Endothelial cell of umbilical vein (primary cell): ENCODE results near the gene MYH14. TPM values are rescaled to one million over a fixed set of nuclear protein-coding genes. Genes with fewer than 3 reads are reported as not detected.

Experiments
- BruUV-seq: library from RNA; stranded (reverse); fragments of 400-500 nt; replicated peaks from 2 replicates; lab custom pipeline; 2021; lab: Mats Ljungman, UMichigan
- CTCF ChIA-PET: fragments of 300-600, 350-600 bp; sonication (Branson Sonifier 250); formaldehyde crosslinking; loops from one replicate; lab custom pipeline; 2021; ENCODE audit warnings: antibody characterized with exemption, inconsistent platforms; lab: Charles Lee
- POLR2A ChIA-PET: fragments of 300-600, 350-600 bp; sonication (Branson Sonifier 250); formaldehyde crosslinking; loops from one replicate; lab custom pipeline; 2021; ENCODE audit warnings: antibody characterized with exemption, inconsistent platforms; lab: Charles Lee
- DNase-seq: peaks from one replicate; pipeline ENCODE4 v3.0.0-alpha.2; 2011; ENCODE audit warnings: low read depth, low spot score
- FAIRE-seq: peaks from 2 replicates; lab custom pipeline; 2011; peaks lifted over from hg19 to GRCh38; lab: Jason Lieb, UNC
- H2AFZ ChIP-seq: 2 replicates; pipeline ENCODE4 v1.6.0; 2012; ENCODE audit warnings: low read depth, low read length, control low read depth, inconsistent platforms
- H3K27ac ChIP-seq: 2 replicates; pipeline ENCODE4 v1.5.1; 2011; ENCODE audit warnings: low read depth, mild to moderate bottlenecking, control low read depth, low read length, moderate library complexity; ENCODE audit not compliant: insufficient read depth
- H3K27me3 ChIP-seq, 2 experiments: 2 replicates each; pipeline versions ENCODE4 v1.6.0 to v1.6.1; 2011; ENCODE audit warnings: low read length in 2 of 2, mixed read lengths in 1 of 2; ENCODE audit not compliant: control insufficient read depth in 2 of 2, insufficient read depth in 2 of 2
- H3K36me3 ChIP-seq, 2 experiments: 2 replicates in 1 of 2; 3 replicates in 1 of 2; pipeline ENCODE4 v1.5.1; 2011; ENCODE audit warnings: low read length in 2 of 2, mild to moderate bottlenecking in 1 of 2, moderate library complexity in 1 of 2; ENCODE audit not compliant: control insufficient read depth in 2 of 2, insufficient read depth in 2 of 2; ENCODE audit errors: extremely low read depth in 1 of 2
- H3K4me1 ChIP-seq: 3 replicates; pipeline ENCODE4 v1.5.1; 2011; ENCODE audit warnings: mild to moderate bottlenecking, low read length; ENCODE audit not compliant: control insufficient read depth, insufficient read depth; ENCODE audit errors: extremely low read depth
- H3K4me2 ChIP-seq: 2 replicates; pipeline ENCODE4 v1.6.1; 2011; ENCODE audit warnings: low read length, control low read depth, mixed read lengths; ENCODE audit not compliant: insufficient read depth
- H3K4me3 ChIP-seq, 3 experiments: fragments of 200-600 bp in 1 of 3; sonication (generic), shearing (Covaris generic) in 1 of 3; replicated peaks in 1 of 3; 2 replicates each; pipeline ENCODE4 v1.5.1; 2011 to 2016; ENCODE audit warnings: control low read depth in 3 of 3, low read length in 3 of 3, mild to moderate bottlenecking in 2 of 3, inconsistent platforms in 1 of 3, low read depth in 1 of 3, moderate library complexity in 1 of 3; ENCODE audit not compliant: insufficient read depth in 1 of 3
- H3K79me2 ChIP-seq: 2 replicates; pipeline ENCODE4 v1.6.0; 2012; ENCODE audit warnings: low read length, inconsistent platforms; ENCODE audit not compliant: control insufficient read depth, insufficient read depth
- H3K9ac ChIP-seq: replicated peaks from 2 replicates; pipeline ENCODE3; 2011; ENCODE audit warnings: low read length, control low read depth; ENCODE audit not compliant: insufficient read depth; ENCODE audit errors: extremely low read depth
- H3K9me1 ChIP-seq: replicated peaks from 3 replicates; pipeline ENCODE4 v1.6.0; 2011; ENCODE audit warnings: mild to moderate bottlenecking, low read length; ENCODE audit not compliant: control insufficient read depth, insufficient read depth; ENCODE audit errors: extremely low read depth
- H3K9me3 ChIP-seq: replicated peaks from 2 replicates; pipeline ENCODE4 v1.5.1; 2012; ENCODE audit warnings: low read length, inconsistent platforms; ENCODE audit not compliant: control insufficient read depth, insufficient read depth
- H4K20me1 ChIP-seq: replicated peaks from 2 replicates; pipeline ENCODE3; 2011; ENCODE audit warnings: mild to moderate bottlenecking, low read length; ENCODE audit not compliant: control insufficient read depth, insufficient read depth; ENCODE audit errors: extremely low read depth
- CTCF ChIP-seq, 2 donors: IDR thresholded peaks; 1 replicate in 1 of 2; 2 replicates in 1 of 2; pipeline ENCODE4 v1.5.1; 2011; ENCODE audit warnings: low read length in 2 of 2, mild to moderate bottlenecking in 2 of 2, moderate library complexity in 2 of 2, control low read depth in 1 of 2, inconsistent platforms in 1 of 2, low read depth in 1 of 2; ENCODE audit not compliant: insufficient read depth in 1 of 2; ENCODE audit errors: extremely low read depth in 1 of 2
- EZH2 ChIP-seq: IDR thresholded peaks from 2 replicates; pipeline ENCODE4 v1.6.1; 2012; ENCODE audit warnings: borderline replicate concordance, low read depth, mild to moderate bottlenecking, moderate library complexity, low read length, inconsistent platforms; ENCODE audit not compliant: severe bottlenecking
- FOS ChIP-seq: IDR thresholded peaks from 2 replicates; pipeline ENCODE4 v1.6.1; 2011; ENCODE audit warnings: mild to moderate bottlenecking, low read length, moderate library complexity, borderline replicate concordance; ENCODE audit not compliant: insufficient read depth
- GATA2 ChIP-seq: IDR thresholded peaks from 2 replicates; pipeline ENCODE4 v1.7.0; 2011; ENCODE audit warnings: low read depth, mild to moderate bottlenecking, moderate library complexity, mixed read lengths, low read length; ENCODE audit not compliant: insufficient read length, insufficient read depth
- JUN ChIP-seq: IDR thresholded peaks from 2 replicates; pipeline ENCODE4 v1.6.1; 2011; ENCODE audit warnings: borderline replicate concordance, low read depth; ENCODE audit not compliant: insufficient read length, insufficient read depth
- MAX ChIP-seq: IDR thresholded peaks from 2 replicates; pipeline ENCODE4 v1.6.1; 2011; ENCODE audit not compliant: insufficient read depth, insufficient read length
- MYC ChIP-seq: IDR thresholded peaks from one replicate; pipeline ENCODE4 v1.6.1; 2011; ENCODE audit warnings: mild to moderate bottlenecking, low read depth, low read length
- POLR2A ChIP-seq: IDR thresholded peaks from 2 replicates; pipeline ENCODE4 v1.6.1; 2012; ENCODE audit warnings: low read depth, mild to moderate bottlenecking, control low read depth, low read length
- POLR2AphosphoS5 ChIP-seq: IDR thresholded peaks from 2 replicates; pipeline ENCODE4 v1.6.1; 2012; ENCODE audit warnings: low read depth, mild to moderate bottlenecking, control low read depth, low read length, moderate library complexity; ENCODE audit not compliant: insufficient read depth
- dilution Hi-C: fragments of 300-500 bp; cut with MboI; formaldehyde crosslinking; loops from one replicate; pipeline ENCODE4 v1.15.0; 2019; ENCODE audit warnings: low sequenced_read_pairs; ENCODE audit not compliant: extremely low pct_ligation_motif_present
- intact Hi-C: fragments of 100-400 bp; cut with micrococcal nuclease; formaldehyde crosslinking; loops from one replicate; pipeline ENCODE4 v1.10.0; 2022
- polyA plus RNA-seq, 4 experiments: library from polyadenylated mRNA; depleted of rRNA in 3 of 4; stranded (reverse) in 3 of 4; unstranded in 1 of 4; fragments of >200 nt; gene quantifications; 2 replicates each; pipeline versions ENCODE4 v1.2.1 to v1.2.3, GENCODE V29; 2011 to 2012; ENCODE audit warnings: missing spikeins in 1 of 4
- total RNA-seq: library from RNA; stranded (reverse); gene quantifications from 2 replicates; pipeline ENCODE4 v1.2.3, GENCODE V29; 2021

MYH14 gene
- total and polyA plus RNA-seq, 2 donors (not counting 3 experiments of a cell fraction or from before 2014, with no cell fraction given) = 0.13 TPM; not detected in 1

GRCh38 chr19:50293263-50294004 lies 90.0 kb downstream of the MYH14 start:
- ChIA-PET POLR2A (no interaction called here), CTCF (interaction anchor here (1.1 kb wide), 1 partner anchor 35 kb away, joined by 3 read pairs; the partner anchor contains the start of gene KCNC3)
- H2AFZ ChIP-seq = no peak overlapping the region
- no peak for FAIRE-seq
- H3K9me3 ChIP-seq = no peaks in the 10 kb centered on the region
- no peaks in the 10 kb centered on the region for H3K36me3 ChIP-seq
- H3K27ac ChIP-seq = no peak overlapping the region
- TF ChIP-seq EZH2 (no peak), FOS (no peak), POLR2A (no peak), MYC (no peak), JUN (no peak), CTCF (IDR thresholded peaks at IDR 0.05; ENCODE audit: extremely low read depth in 1 of 2, insufficient read depth in 1 of 2, low read depth in 1 of 2, low read length in 2 of 2) (no peak), MAX (no peak), GATA2 (no peak), POLR2AphosphoS5 (no peak)
- intact Hi-C loops (no loop called here), dilution Hi-C loops (no loop called here)
- no peaks in the 10 kb centered on the region for H3K79me2 ChIP-seq
- no peak overlapping the region for H3K9ac ChIP-seq
- no peaks in the 10 kb centered on the region for H3K4me1 ChIP-seq
- no peaks in the 10 kb centered on the region for H3K9me1 ChIP-seq
- H4K20me1 ChIP-seq = no peaks in the 10 kb centered on the region
- BruUV-seq = no TSS peak
- no peak overlapping the region for H3K4me2 ChIP-seq
- no peaks in the 10 kb centered on the region for H3K27me3 ChIP-seq
- H3K4me3 ChIP-seq = no peak overlapping the region
- no peak for DNase-seq
